Brain microvascular endothelial cell (primary cell): ENCODE results near the gene HACD1.
A peak's percentile ranks its signal among the peaks of the same experiment; 100 is the strongest.

Experiments
- DNase-seq: peaks from one replicate; pipeline ENCODE4 v3.0.0-alpha.2; 2020
- H3K27ac ChIP-seq: fragments of 250-450 bp; sonication (Bioruptor Pico); 2 replicates; pipeline ENCODE4 v1.5.1; 2020; ENCODE audit warnings: mild to moderate bottlenecking, moderate library complexity
- H3K27me3 ChIP-seq: fragments of 250-450 bp; sonication (Bioruptor Pico); replicated peaks from 2 replicates; pipeline ENCODE4 v1.5.1; 2020; ENCODE audit warnings: mild to moderate bottlenecking
- H3K36me3 ChIP-seq: fragments of 250-450 bp; sonication (Bioruptor Pico); replicated peaks from 2 replicates; pipeline ENCODE4 v1.5.1; 2020; ENCODE audit warnings: mild to moderate bottlenecking
- H3K4me3 ChIP-seq: 2 replicates; pipeline ENCODE4 v1.5.1; 2011; ENCODE audit warnings: low read depth, mild to moderate bottlenecking, control low read depth, low read length, moderate library complexity
- in situ Hi-C: cut with HindIII; loops from 2 replicates; pipeline ENCODE4 v1.10.0; 2017; ENCODE audit warnings: low sequenced_read_pairs, low pct_ligation_motif_present
- TF ChIP-seq, protein P1 (sequence below): IDR thresholded peaks from 2 replicates; pipeline ENCODE4 v1.5.1; 2011; ENCODE audit warnings: low read depth, mild to moderate bottlenecking, moderate library complexity, low read length, control low read depth, inconsistent platforms; ENCODE audit errors: missing control alignments

HACD1 gene

DNA sequence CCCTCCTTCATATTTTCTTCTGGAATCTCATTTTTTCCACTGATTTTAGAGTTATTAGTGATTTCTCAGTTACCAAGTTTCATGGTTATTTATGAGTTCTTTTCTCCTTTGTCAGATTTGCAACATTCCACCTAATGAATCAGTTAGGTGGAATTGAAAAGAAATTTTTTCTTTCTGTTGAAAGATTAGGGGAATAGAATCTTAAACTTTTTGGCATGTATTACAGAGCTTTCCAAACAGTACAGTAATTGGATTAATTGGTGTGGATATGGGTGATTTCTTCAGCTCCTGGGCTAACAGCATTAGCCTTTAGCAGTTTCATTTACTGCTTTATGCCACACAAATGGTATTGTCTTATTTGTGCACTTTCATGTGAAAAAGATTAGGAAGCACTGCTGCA lies 43.7 kb upstream of the HACD1 start:
- Histone ChIP-seq H3K27ac (no peak overlapping the region), H3K36me3 (no peaks in the 10 kb centered on the region), H3K4me3 (no peak overlapping the region), H3K27me3 (no peaks in the 10 kb centered on the region)
- no peak for DNase-seq
- in situ Hi-C loops = no loop called here
- TF ChIP-seq, protein P1, sequence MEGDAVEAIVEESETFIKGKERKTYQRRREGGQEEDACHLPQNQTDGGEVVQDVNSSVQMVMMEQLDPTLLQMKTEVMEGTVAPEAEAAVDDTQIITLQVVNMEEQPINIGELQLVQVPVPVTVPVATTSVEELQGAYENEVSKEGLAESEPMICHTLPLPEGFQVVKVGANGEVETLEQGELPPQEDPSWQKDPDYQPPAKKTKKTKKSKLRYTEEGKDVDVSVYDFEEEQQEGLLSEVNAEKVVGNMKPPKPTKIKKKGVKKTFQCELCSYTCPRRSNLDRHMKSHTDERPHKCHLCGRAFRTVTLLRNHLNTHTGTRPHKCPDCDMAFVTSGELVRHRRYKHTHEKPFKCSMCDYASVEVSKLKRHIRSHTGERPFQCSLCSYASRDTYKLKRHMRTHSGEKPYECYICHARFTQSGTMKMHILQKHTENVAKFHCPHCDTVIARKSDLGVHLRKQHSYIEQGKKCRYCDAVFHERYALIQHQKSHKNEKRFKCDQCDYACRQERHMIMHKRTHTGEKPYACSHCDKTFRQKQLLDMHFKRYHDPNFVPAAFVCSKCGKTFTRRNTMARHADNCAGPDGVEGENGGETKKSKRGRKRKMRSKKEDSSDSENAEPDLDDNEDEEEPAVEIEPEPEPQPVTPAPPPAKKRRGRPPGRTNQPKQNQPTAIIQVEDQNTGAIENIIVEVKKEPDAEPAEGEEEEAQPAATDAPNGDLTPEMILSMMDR = no peak

DNA sequence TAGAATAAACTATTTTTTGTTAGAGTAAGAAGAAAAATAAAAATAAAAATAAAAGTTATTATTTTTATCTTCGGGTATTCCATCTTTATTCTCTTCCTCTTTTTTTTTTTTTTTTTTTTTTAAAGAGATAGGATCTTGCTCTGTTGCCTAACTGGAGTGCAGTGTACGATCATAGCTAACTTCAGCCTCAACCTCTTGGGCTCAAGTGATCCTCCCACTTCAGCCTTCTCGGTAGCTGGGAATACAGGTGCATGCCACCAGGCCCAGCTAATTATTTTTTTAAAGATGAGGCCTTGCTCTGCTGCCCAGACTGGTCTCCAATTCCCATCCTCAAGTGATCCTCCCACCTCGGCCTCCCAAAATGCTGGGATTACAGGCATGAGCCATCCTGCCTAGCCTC lies 42.2 kb upstream of the HACD1 start:
- Histone ChIP-seq H3K27me3 (no peaks in the 10 kb centered on the region), H3K27ac (no peak overlapping the region), H3K4me3 (no peak overlapping the region), H3K36me3 (no peaks in the 10 kb centered on the region)
- in situ Hi-C loops = no loop called here
- DNase-seq = no peak
- TF ChIP-seq, protein P1 = no peak

DNA sequence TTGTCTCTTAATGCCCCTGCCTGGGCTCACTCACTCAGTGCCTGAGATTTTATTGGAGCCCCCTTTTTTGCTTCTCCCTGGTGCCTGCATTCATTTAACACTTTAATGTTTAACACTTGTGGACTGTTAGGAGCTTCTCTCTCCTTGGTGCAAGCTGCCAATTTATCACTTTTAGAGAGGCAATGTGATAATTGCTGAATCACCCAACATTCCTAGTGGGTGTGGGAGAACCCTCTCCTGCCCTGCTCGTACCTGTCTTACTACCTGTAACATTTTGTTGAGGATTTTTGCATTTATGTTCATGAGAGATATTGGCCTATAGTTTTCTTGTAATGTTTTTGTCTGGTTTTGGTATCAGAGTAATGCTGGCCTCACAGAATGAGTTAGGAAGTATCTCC lies 39.9 kb upstream of the HACD1 start:
- TF ChIP-seq, protein P1 = no peak
- H3K36me3 ChIP-seq = no peaks in the 10 kb centered on the region
- H3K4me3 ChIP-seq = no peak overlapping the region
- H3K27ac ChIP-seq = no peak overlapping the region
- DNase-seq = no peak
- no peaks in the 10 kb centered on the region for H3K27me3 ChIP-seq
- in situ Hi-C loops = no loop called here

DNA sequence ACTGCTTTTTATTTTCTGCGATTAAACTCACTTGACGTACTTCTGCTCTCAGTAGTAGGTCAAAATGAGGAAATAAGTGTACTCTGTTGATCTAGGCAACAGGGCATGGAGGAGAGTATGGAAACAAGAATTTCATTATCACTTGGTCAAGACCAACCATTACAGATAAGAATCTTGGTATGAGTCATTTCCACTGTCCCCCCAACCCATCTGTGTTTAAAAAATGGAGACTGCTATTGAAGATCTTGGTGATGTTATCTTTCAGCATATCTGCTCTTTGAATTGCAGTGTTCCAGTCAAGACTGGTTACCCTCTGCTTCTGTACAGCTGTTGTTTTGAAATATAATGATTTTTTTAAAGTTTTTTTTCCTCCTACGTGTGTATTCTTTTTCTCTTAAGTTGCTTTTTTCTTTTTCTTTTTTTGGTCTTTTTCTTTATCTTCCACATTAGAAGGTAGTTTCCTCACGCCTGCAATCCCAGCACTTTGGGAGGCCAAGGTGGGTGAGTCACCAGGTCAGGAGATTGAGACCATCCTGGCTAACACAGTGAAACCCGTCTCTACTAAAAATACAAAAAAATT lies 38.5 kb upstream of the HACD1 start:
- DNase-seq = peak; percentile 61
- no peak overlapping the region for H3K4me3 ChIP-seq
- H3K36me3 ChIP-seq = no peaks in the 10 kb centered on the region
- TF ChIP-seq, protein P1 = no peak
- no peaks in the 10 kb centered on the region for H3K27me3 ChIP-seq
- peak overlapping the region; percentile 59 for H3K27ac ChIP-seq
- in situ Hi-C loops = no loop called here

DNA sequence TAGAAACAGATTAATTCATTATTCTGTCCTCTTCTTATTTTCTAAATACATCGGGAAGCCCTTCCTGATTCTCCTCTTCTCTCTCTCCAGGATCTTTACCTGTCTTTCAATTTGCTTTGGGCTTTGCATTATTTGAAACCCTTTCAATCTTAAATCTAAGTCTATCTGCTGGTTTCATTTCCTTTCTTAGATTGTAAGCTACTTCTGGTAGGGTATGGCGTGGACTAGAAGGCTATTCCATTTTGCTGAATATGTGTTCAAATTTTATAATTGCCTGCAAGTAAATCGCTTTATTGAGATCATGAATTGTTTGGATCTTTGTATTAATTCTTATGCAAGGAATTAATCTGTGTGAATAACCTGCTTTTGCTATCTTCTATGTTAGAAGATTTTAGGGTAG lies 37.8 kb upstream of the HACD1 start:
- peak overlapping the region; percentile 59 for H3K27ac ChIP-seq
- TF ChIP-seq, protein P1 = no peak
- no peaks in the 10 kb centered on the region for H3K27me3 ChIP-seq
- no peak for DNase-seq
- in situ Hi-C loops = no loop called here
- H3K4me3 ChIP-seq = no peak overlapping the region
- H3K36me3 ChIP-seq = no peaks in the 10 kb centered on the region

DNA sequence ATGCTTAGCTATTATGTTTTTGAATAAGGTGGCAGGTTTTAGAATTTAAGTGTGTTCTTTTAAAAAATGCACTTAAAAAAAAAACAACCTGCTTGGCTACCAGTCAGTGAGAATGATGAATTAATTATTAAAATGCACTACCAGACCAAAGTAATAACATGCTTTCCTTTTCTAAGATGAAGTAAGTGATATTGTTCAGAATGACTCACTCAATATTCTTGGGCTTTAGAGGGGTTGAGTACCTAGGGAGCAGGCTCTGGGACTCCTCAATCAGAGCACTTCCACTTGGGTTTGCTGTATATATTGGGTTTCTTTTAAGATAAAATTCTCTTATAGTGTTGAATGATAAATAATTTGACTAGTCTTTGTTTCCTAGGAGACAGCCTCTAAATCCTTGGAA lies 35.4 kb upstream of the HACD1 start:
- TF ChIP-seq, protein P1 = no peak
- H3K27me3 ChIP-seq = no peaks in the 10 kb centered on the region
- no peak overlapping the region for H3K4me3 ChIP-seq
- H3K27ac ChIP-seq = no peak overlapping the region
- no peaks in the 10 kb centered on the region for H3K36me3 ChIP-seq
- in situ Hi-C loops = no loop called here
- no peak for DNase-seq
